Liver (tissue), 3 donors: ENCODE measurements around the gene CASP6.

Source experiments
- CTCF ChIP-seq: fragments of 150-350 bp; IDR thresholded peaks from 2 replicates; pipeline ENCODE4 v1.5.1; 2017; ENCODE audit warnings: improper control_type of control experiment, low read depth, low read length; ENCODE audit not compliant: missing input control
- EGR1 ChIP-seq, 2 donors: IDR thresholded peaks; 2 replicates each; pipeline ENCODE4 v1.6.1; 2016 to 2018; ENCODE audit warnings: antibody characterized with exemption in 2 of 2, low read depth in 2 of 2
- FOXA1 ChIP-seq: IDR thresholded peaks from 2 replicates; pipeline ENCODE4 v1.6.1; 2016; ENCODE audit warnings: antibody characterized with exemption
- JUND ChIP-seq, 2 donors: IDR thresholded peaks; 2 replicates each; pipeline ENCODE4 v1.6.1; 2016; ENCODE audit warnings: antibody characterized with exemption in 2 of 2
- RAD21 ChIP-seq, 2 donors: IDR thresholded peaks; 2 replicates each; pipeline ENCODE4 v1.6.1; 2016; ENCODE audit warnings: antibody characterized with exemption in 2 of 2, mild to moderate bottlenecking in 2 of 2
- REST ChIP-seq: IDR thresholded peaks from 2 replicates; pipeline ENCODE4 v1.6.1; 2016; ENCODE audit warnings: antibody characterized with exemption, mild to moderate bottlenecking
- YY1 ChIP-seq: IDR thresholded peaks from 2 replicates; pipeline ENCODE4 v1.6.1; 2016; ENCODE audit warnings: antibody characterized with exemption, mild to moderate bottlenecking
- ZBTB33 ChIP-seq: IDR thresholded peaks from 2 replicates; pipeline ENCODE4 v1.6.1; 2016; ENCODE audit warnings: antibody characterized with exemption
- donor health status: healthy.
- donor health status: healthy.

- TF ChIP-seq EGR1 (IDR thresholded peaks at IDR 0.05; ENCODE audit: low read depth in 2 of 2) (no peak), REST (no peak), CTCF (no peak), FOXA1 (no peak), RAD21 (IDR thresholded peaks at IDR 0.05) (no peak), YY1 (no peak), JUND (IDR thresholded peaks at IDR 0.05) (no peak), ZBTB33 (no peak)
Observed at GRCh38 chr4:109671350-109671749, 31.9 kb downstream of the CASP6 start.
